GM23248 (cell line): ENCODE measurements around the gene SRGAP2C.
"Not testable (repeated sequence)": the region's sequence is repeated elsewhere in the genome, so short reads cannot be mapped to it uniquely, and the experiment has no call there.

Source experiments
- EZH2 ChIP-seq: fragments of 200-600 bp; sonication (generic); IDR thresholded peaks from 2 replicates; pipeline ENCODE4 v1.6.1; 2018; ENCODE audit warnings: antibody characterized with exemption, mild to moderate bottlenecking; ENCODE audit not compliant: insufficient read depth, poor library complexity, severe bottlenecking
- EZH2phosphoT487 ChIP-seq: fragments of 200-600 bp; sonication (generic); IDR thresholded peaks from 2 replicates; pipeline ENCODE4 v1.6.1; 2018; ENCODE audit warnings: antibody characterized with exemption, moderate library complexity, mild to moderate bottlenecking, low read depth; ENCODE audit not compliant: insufficient read depth

- TF ChIP-seq EZH2phosphoT487, EZH2: not testable (repeated sequence)
Measured at GRCh38 chr1:121346654-121347053, 161.9 kb downstream of the SRGAP2C start.
